Measurements from ENCODE around the gene GPR17.

The GPR17 gene

DNA sequence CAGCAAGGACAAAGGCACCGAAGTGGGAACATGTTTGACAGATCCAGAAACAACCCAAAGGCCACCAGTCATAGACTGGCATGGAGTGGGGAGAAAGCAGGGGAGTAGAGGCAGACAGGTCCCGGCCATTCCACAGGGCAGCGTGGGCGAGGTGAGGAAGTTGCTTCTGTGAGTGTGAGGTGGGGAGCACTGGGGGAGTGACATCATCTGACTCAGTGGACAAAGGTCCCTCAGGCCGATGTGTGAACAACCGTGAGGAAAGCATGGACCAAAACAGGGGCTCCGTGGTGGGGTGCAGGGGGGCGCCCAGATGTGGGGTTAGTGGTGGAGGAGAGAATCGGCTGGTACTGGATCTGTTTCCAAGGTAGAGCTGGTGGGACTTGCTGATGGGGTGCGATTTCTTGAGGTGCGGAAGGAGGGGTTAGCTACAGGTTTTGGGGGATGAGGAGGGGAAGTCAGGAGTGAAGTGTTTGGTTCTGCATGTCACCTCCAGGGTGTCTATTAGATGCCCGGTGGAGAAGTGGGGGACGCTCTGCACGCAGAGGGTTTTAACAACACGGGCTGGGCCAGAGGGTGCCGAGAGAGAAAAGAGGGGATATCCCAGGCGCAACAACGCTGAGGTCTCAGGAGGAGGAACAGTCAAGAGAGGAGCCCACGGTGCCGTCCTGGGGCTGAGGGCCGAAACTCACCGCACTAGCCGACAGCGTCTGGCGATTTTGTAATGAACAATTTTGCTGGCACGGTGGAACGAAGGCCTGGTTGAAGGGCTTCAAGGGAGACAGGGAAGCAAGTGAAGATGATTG, 52.8 kb downstream of the GPR17 start:
- no peak for DNase-seq

DNA sequence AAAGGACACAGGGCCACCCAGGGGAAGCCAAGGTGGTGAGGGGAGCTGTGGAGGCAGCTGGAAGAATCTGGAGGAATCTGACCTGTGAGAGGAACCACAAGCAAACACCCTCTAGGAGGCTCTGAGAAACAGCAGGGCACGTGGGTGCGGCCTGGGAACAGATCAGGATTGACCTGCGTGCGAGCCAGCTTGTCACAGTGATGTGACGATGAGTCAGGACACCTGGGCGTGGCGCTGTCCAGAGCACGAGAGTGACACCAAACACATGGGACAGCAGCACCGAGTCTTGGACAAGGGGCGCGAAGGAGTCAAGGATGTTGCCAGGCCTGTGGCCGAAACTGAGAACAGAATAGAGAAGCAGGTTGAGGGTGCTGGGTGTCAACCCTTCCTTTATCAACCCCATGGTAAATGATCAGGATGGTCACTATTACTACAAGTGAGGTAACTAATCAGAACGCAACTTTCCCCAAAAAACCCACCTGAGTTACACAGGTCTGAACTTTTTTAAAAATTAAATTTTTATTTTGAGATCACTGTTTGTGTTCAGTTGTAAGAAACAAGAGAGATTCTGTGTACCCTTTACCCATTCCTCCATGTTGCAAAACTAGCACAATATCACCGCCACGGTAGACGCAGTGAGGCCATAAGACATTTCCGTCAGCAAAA, 54.7 kb downstream of the GPR17 start:
- DNase-seq = no peak

DNA sequence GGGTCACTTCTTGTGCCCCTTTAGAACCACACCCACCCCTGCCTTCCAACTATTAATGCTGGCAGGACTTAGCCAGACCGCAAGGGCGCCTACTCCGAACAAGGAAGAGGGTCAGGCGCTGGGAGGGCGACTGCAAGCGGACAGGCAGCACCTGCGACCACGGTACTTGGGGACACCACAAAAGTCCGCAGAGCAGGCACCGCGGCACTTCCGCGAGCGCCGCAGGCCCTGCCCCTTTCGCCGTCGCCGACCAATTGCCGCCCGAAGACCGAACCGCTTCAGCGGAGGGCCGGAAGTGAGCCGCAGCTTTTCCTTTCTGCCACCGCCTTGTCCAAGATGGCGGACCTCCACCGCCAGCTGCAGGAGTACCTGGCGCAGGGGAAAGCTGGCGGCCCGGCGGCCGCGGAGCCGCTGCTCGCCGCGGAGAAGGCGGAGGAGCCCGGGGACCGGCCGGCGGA, 55.3 kb downstream of the GPR17 start, which contains the start of gene SFT2D3:
Gene SFT2D3 (plus strand): TSS at position 305 of the 458 bp plus-strand sequence. CDS start 32 bp downstream, at position 337.
- DNase-seq = peak; percentile 85

DNA sequence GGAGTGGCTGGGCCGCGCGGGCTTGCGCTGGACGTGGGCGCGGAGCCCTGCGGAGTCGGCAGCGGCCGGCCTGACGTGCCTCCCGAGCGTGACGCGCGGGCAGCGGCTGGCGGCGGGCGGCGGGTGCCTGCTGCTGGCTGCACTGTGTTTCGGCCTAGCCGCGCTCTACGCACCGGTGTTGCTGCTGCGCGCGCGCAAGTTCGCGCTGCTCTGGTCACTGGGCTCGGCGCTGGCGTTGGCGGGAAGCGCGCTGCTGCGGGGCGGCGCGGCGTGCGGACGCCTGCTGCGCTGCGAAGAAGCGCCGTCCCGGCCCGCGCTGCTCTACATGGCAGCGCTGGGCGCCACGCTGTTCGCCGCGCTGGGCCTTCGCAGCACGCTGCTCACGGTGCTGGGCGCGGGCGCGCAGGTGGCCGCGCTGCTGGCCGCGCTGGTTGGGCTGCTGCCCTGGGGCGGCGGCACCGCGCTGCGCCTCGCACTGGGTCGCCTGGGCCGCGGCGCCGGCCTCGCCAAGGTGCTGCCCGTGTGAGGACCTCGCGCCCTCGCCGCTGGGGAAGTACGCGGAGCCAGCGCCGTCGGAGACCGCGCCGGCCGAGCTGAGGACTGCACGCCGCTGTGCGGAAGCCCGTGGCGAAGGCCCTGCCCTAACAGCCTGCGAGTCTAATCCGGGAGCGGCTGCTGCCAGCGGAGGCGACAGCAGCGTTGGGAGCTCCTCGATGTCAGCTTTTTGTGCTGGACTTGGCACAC, 55.9 kb downstream of the GPR17 start:
- DNase-seq = peak; percentile 71

Measured in activated CD4-positive, alpha-beta T cell treated with anti-CD3 and anti-CD28 coated beads for 1 hour (primary cell).